ENCODE results near the gene DSC2. TPM values are rescaled to one million over a fixed set of nuclear protein-coding genes. Genes with fewer than 3 reads are reported as not detected.

Gene DSC2
- 0.96 and 1.7 TPM in 2 replicates for total RNA-seq

GRCh38 chr18:31102025-31102684, at the start of gene DSC2:
TSS of gene DSC2 (minus strand) at chr18:31102421. CDS start at chr18:31101971, 450 bp downstream.

GRCh38 chr18:31042406-31043181, 59.6 kb downstream of the DSC2 start, which contains the start of gene DSC3:
TSS of gene DSC3 (minus strand) at chr18:31042742. CDS start at chr18:31042660, 82 bp downstream.

Other genes with a start within 250 kb of the DSC2 start
- gene DSC3, start 59.7 kb downstream of the DSC2 start, total RNA-seq, result 1.4 and 2.5 TPM in 2 replicates
- gene DSC1, start 60.4 kb upstream of the DSC2 start, total RNA-seq, result not detected in 2 replicates
- gene DSG1, start 215.7 kb upstream of the DSC2 start, total RNA-seq, result not detected in 2 replicates

Measured in epithelial cell of alveolus of lung (primary cell).